A549 (cell line): ENCODE data around the gene FRYL. TPM values are rescaled to one million over a fixed set of nuclear protein-coding genes. Genes with fewer than 3 reads are reported as not detected.

Source experiments
- ATAC-seq, 2 experiments: fragments of 200-7000 bp in 1 of 2; fragments of >200 bp in 1 of 2; cut with Nextera tagmentation in 1 of 2; cut with Tn5 transposase in 1 of 2; 3 replicates each; pipeline versions ENCODE4 v1.8.0 to v1.9.1; 2018 to 2020; ENCODE audit warnings: mild to moderate bottlenecking in 1 of 2, moderate library complexity in 1 of 2
- CTCF ChIA-PET: fragments of 300-600 bp; sonication (Branson Sonifier 250); formaldehyde crosslinking; extraction: SDS; loops from one replicate; lab custom pipeline; 2021; ENCODE audit warnings: antibody characterized with exemption, inconsistent platforms; lab: Yijun Ruan, JAX
- POLR2A ChIA-PET: fragments of 350-600 bp; formaldehyde crosslinking; extraction: SDS; loops from one replicate; lab custom pipeline; 2021; ENCODE audit warnings: antibody characterized with exemption, inconsistent platforms; lab: Yijun Ruan, JAX
- DNase-seq, 2 experiments: peaks; one replicate each; pipeline versions ENCODE4 v3.0.0 to v3.0.0-alpha.2; 2011 to 2016; ENCODE audit warnings: low read depth in 1 of 2, low spot score in 1 of 2
- FAIRE-seq: peaks from 2 replicates; lab custom pipeline; 2011; peaks lifted over from hg19 to GRCh38; lab: Jason Lieb, UNC
- H3K27ac ChIP-seq, 2 experiments: fragments of >200 bp; sonication (Bioruptor Twin); formaldehyde crosslinking; 3 replicates each; pipeline ENCODE4 v1.5.1; 2016 to 2017
- H3K4me1 ChIP-seq: fragments of >200 bp; sonication (Bioruptor Twin); formaldehyde crosslinking; 3 replicates; pipeline ENCODE4 v1.6.1; 2016
- H3K4me2 ChIP-seq: fragments of >200 bp; sonication (Bioruptor Twin); formaldehyde crosslinking; 3 replicates; pipeline ENCODE4 v1.6.1; 2016
- H3K4me3 ChIP-seq: fragments of >200 bp; sonication (Bioruptor Twin); formaldehyde crosslinking; 3 replicates; pipeline ENCODE4 v1.5.1; 2016
- H3K9me3 ChIP-seq: fragments of >200 bp; sonication (Bioruptor Twin); formaldehyde crosslinking; 3 replicates; pipeline ENCODE4 v1.6.1; 2016
- CEBPB ChIP-seq, 2 experiments: fragments of >200 bp in 1 of 2; sonication (Bioruptor Twin) in 1 of 2; formaldehyde crosslinking in 1 of 2; IDR thresholded peaks; 2 replicates each; pipeline ENCODE4 v1.6.1; 2012 to 2016
- EP300 ChIP-seq, 2 experiments: fragments of >200 bp; sonication (Bioruptor Twin); formaldehyde crosslinking; IDR thresholded peaks; 2 replicates in 1 of 2; 3 replicates in 1 of 2; pipeline ENCODE4 v1.6.1; 2016 to 2017
- ESRRA ChIP-seq: fragments of 150-350 bp; IDR thresholded peaks from 2 replicates; pipeline ENCODE4 v1.6.1; 2014; ENCODE audit warnings: mild to moderate bottlenecking, low read length, borderline replicate concordance
- FOSB ChIP-seq: fragments of 250-450 bp; sonication (Bioruptor Pico); IDR thresholded peaks from 2 replicates; pipeline ENCODE4 v1.5.0; 2020; ENCODE audit warnings: mild to moderate bottlenecking, moderate library complexity
- FOSL2 ChIP-seq, 2 experiments: fragments of 450-650 bp in 1 of 2; fragments of >200 bp in 1 of 2; sonication (Bioruptor Twin) in 1 of 2; formaldehyde crosslinking; IDR thresholded peaks; 2 replicates each; pipeline versions ENCODE4 v1.5.0 to v1.6.1; 2016 to 2020; ENCODE audit warnings: mild to moderate bottlenecking in 1 of 2, moderate library complexity in 1 of 2
- FOXS1 ChIP-seq: fragments of 250-450 bp; sonication (Bioruptor Pico); IDR thresholded peaks from 2 replicates; pipeline ENCODE4 v1.5.0; 2020; ENCODE audit warnings: mild to moderate bottlenecking, moderate library complexity
- HDAC2 ChIP-seq: fragments of 200-600 bp; sonication (generic); IDR thresholded peaks from 2 replicates; pipeline ENCODE4 v1.6.1; 2016
- HOXA7 ChIP-seq: fragments of 250-450 bp; sonication (Bioruptor Pico); IDR thresholded peaks from 2 replicates; pipeline ENCODE4 v1.5.0; 2020; ENCODE audit warnings: mild to moderate bottlenecking, moderate library complexity
- HOXB5 ChIP-seq: fragments of 250-450 bp; sonication (Bioruptor Pico); IDR thresholded peaks from 2 replicates; pipeline ENCODE4 v1.5.0; 2020; ENCODE audit warnings: mild to moderate bottlenecking, moderate library complexity
- JUNB ChIP-seq: fragments of >200 bp; sonication (Bioruptor Twin); formaldehyde crosslinking; IDR thresholded peaks from 2 replicates; pipeline ENCODE4 v1.6.1; 2016
- KDM1A ChIP-seq: fragments of 200-600 bp; sonication (generic); IDR thresholded peaks from 2 replicates; pipeline ENCODE4 v1.6.1; 2016; ENCODE audit warnings: low read depth, mild to moderate bottlenecking
- KDM5A ChIP-seq: fragments of 200-600 bp; sonication (generic); IDR thresholded peaks from 2 replicates; pipeline ENCODE4 v1.6.1; 2016; ENCODE audit warnings: antibody characterized with exemption, mild to moderate bottlenecking
- MAZ ChIP-seq: fragments of 150-350 bp; IDR thresholded peaks from 2 replicates; pipeline ENCODE4 v1.6.1; 2014; ENCODE audit warnings: antibody characterized with exemption, low read depth, low read length, borderline replicate concordance
- PHF8 ChIP-seq: fragments of 200-600 bp; sonication (generic); IDR thresholded peaks from 2 replicates; pipeline ENCODE4 v1.6.1; 2016; ENCODE audit warnings: low read depth, mild to moderate bottlenecking, antibody characterized with exemption, moderate library complexity, borderline replicate concordance
- RAD21 ChIP-seq, 2 experiments: fragments of >200 bp in 1 of 2; sonication (Bioruptor Twin) in 1 of 2; formaldehyde crosslinking in 1 of 2; IDR thresholded peaks in 1 of 2; conservative IDR thresholded peaks in 1 of 2; 2 replicates in 1 of 2; 3 replicates in 1 of 2; pipeline ENCODE4 v1.6.1; 2012 to 2018; ENCODE audit warnings: inconsistent platforms in 1 of 2
- RARB ChIP-seq: fragments of 250-450 bp; sonication (Bioruptor Pico); IDR thresholded peaks from 2 replicates; pipeline ENCODE4 v1.8.0; 2021; ENCODE audit warnings: mild to moderate bottlenecking, moderate library complexity
- RCOR1 ChIP-seq: fragments of 150-350 bp; IDR thresholded peaks from 2 replicates; pipeline ENCODE4 v1.6.1; 2014; ENCODE audit warnings: antibody characterized with exemption, low read length, low read depth
- WGBS: methylation state at CpG from one replicate; pipeline ENCODE4 v1.1.6; 2017; ENCODE audit errors: missing lambda C conversion rate; 5-methylcytosine and 5-hydroxymethylcytosine counted together
- polyA plus RNA-seq, 4 experiments: library from polyadenylated mRNA; depleted of rRNA in 3 of 4; stranded (reverse); fragments of >200 nt; fragmentation: RNase III in 1 of 4; extraction: RNeasy Plus Mini Kit Qiagen cat#74134 plus additional on column Dnase treatment in 1 of 4; gene quantifications; 2 replicates in 3 of 4; 3 replicates in 1 of 4; pipeline ENCODE4 v1.2.3, GENCODE V29; 2011 to 2017
- TF ChIP-seq, protein P1 (sequence below): fragments of 150-350 bp; IDR thresholded peaks from 2 replicates; pipeline ENCODE4 v1.6.1; 2014; ENCODE audit warnings: low read depth, mild to moderate bottlenecking, low read length
- TF ChIP-seq, protein P2 (sequence below): fragments of 250-450 bp; sonication (Bioruptor Pico); IDR thresholded peaks from 2 replicates; pipeline ENCODE4 v1.5.0; 2020; ENCODE audit warnings: low read depth, mild to moderate bottlenecking, moderate library complexity
- TF ChIP-seq, protein P3 (sequence below): fragments of >200 bp; sonication (Bioruptor Twin); formaldehyde crosslinking; IDR thresholded peaks from 3 replicates; pipeline ENCODE4 v1.5.1; 2016
- TF ChIP-seq, protein P4 (sequence below): fragments of >200 bp; sonication (Bioruptor Twin); formaldehyde crosslinking; IDR thresholded peaks from 3 replicates; pipeline ENCODE4 v1.6.1; 2016

Gene FRYL
- polyA plus RNA-seq, 2 of the 4 experiments (the other 2 are of a cell fraction) = 7.1 to 21.1 TPM

DNA sequence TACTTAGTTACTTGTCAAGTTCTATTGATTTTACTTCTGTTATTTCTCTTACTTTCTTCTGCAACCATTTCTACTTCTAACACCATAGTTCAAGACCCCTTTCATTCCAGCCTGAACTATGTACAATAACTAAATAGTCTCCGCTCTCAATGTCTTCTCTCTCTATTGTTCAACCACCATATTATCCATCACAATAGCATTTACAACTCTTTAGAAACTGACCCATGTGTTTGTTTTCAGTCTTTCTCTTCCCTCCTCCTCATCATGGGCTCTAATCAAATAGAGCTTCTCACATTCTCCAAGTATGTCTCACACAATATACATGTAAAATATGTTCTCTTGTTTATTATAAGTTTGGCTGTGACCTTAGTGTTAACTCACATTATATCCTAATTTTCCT lies 146.4 kb downstream of the FRYL start:
- Histone ChIP-seq H3K4me3 (no peak overlapping the region), H3K4me1 (peaks cover 16% of the 10 kb centered on the region; the same call in 2 of the 3 replicates), H3K9me3 (no peaks in the 10 kb centered on the region), H3K27ac (no peak overlapping the region), H3K4me2 (no peak overlapping the region)
- no peak for DNase-seq
- POLR2A ChIA-PET = no interaction called here
- CTCF ChIA-PET = no interaction called here
- TF ChIP-seq, protein P1, sequence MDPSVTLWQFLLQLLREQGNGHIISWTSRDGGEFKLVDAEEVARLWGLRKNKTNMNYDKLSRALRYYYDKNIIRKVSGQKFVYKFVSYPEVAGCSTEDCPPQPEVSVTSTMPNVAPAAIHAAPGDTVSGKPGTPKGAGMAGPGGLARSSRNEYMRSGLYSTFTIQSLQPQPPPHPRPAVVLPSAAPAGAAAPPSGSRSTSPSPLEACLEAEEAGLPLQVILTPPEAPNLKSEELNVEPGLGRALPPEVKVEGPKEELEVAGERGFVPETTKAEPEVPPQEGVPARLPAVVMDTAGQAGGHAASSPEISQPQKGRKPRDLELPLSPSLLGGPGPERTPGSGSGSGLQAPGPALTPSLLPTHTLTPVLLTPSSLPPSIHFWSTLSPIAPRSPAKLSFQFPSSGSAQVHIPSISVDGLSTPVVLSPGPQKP = no peak
- TF ChIP-seq JUNB (no peak), HOXB5 (CRISPR knock-in tag) (no peak), ESRRA (no peak)
- 88% methylated on average over 1 of the region's 1 CpG for whole genome bisulfite sequencing
- no peak for FAIRE-seq
- ATAC-seq = no peak

DNA sequence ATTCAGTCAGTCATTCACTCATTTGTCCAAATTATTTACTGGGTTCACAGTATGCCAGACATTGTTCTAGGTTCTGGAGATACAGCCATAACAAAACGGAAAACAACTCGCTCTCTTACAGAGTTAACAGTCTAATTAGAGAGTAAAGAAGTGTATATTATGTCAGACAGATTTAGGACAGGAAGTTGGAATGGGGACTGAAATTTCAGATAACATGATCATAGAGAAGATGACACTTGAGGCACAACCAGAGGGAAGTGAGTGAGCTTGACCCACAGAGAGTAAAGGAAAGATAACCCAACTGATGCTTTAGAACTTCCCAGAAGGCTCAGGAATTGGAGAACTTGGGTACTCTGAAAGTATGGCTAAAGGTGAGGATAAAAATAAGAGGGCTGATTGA lies 150.6 kb downstream of the FRYL start:
- no peak for DNase-seq
- 88% methylated on average over 2 of the region's 2 CpGs for WGBS
- ChIA-PET CTCF (no interaction called here), POLR2A (no interaction called here)
- Histone ChIP-seq H3K9me3 (no peaks in the 10 kb centered on the region), H3K27ac (no peak overlapping the region), H3K4me1 (0 out of 3 replicates have a peak, but pooled peaks cover 2% of the 10 kb centered on the region), H3K4me3 (no peak overlapping the region), H3K4me2 (no peak overlapping the region)
- no peak for ATAC-seq
- TF ChIP-seq RCOR1 (no peak), FOSB (CRISPR knock-in tag) (no peak), MAZ (no peak), RAD21 (conservative IDR thresholded peaks at IDR 0.05 in 1 of 2, IDR thresholded peaks at IDR 0.05 in 1 of 2) (no peak), EP300 (IDR thresholded peaks at IDR 0.05) (no peak), FOXS1 (no peak), KDM1A (no peak)
- TF ChIP-seq, protein P2, sequence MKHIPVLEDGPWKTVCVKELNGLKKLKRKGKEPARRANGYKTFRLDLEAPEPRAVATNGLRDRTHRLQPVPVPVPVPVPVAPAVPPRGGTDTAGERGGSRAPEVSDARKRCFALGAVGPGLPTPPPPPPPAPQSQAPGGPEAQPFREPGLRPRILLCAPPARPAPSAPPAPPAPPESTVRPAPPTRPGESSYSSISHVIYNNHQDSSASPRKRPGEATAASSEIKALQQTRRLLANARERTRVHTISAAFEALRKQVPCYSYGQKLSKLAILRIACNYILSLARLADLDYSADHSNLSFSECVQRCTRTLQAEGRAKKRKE (CRISPR knock-in tag) = no peak
- FAIRE-seq = no peak

DNA sequence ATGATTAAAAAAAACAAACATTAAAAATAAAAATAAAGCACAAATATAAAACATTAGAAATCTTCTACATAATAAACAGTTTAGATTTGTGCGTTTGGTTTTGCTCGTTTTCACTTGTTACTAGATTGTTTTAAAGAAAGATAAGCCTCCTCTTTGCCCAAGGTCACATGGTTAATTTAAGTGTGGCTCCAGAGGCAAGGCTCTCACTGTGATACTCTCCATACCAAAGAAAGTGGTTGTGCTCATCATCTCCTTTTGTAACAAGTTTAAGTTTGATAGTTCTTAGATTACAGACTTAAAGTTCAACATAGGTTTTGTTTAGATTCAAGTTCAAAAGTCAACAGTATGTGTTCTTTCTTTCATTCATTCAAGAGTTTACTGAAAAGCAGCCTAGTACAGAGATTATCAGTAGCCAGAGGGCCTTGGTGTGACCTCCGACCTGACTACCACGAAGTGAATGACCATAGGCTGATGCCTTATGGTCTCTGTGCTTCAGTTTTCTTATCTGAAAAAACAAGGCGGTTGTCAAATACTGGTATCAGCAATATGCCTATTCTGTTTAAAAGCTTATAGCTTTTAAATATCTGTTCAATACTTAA lies 156.8 kb downstream of the FRYL start:
- FAIRE-seq = no peak
- ChIA-PET CTCF (no interaction called here), POLR2A (no interaction called here)
- no peak for DNase-seq
- Histone ChIP-seq H3K4me1 (no peaks in the 10 kb centered on the region), H3K4me3 (no peak overlapping the region), H3K9me3 (no peaks in the 10 kb centered on the region)
- TF ChIP-seq CEBPB (IDR thresholded peaks at IDR 0.05) (no peak), PHF8 (no peak), KDM1A (no peak), RCOR1 (no peak), HOXA7 (no peak), HDAC2 (no peak), FOSL2 (IDR thresholded peaks at IDR 0.05) (no peak), FOSL2 (CRISPR knock-in tag; IDR thresholded peaks at IDR 0.05) (no peak), RARB (CRISPR knock-in tag) (no peak), KDM5A (no peak)
- TF ChIP-seq, protein P3, sequence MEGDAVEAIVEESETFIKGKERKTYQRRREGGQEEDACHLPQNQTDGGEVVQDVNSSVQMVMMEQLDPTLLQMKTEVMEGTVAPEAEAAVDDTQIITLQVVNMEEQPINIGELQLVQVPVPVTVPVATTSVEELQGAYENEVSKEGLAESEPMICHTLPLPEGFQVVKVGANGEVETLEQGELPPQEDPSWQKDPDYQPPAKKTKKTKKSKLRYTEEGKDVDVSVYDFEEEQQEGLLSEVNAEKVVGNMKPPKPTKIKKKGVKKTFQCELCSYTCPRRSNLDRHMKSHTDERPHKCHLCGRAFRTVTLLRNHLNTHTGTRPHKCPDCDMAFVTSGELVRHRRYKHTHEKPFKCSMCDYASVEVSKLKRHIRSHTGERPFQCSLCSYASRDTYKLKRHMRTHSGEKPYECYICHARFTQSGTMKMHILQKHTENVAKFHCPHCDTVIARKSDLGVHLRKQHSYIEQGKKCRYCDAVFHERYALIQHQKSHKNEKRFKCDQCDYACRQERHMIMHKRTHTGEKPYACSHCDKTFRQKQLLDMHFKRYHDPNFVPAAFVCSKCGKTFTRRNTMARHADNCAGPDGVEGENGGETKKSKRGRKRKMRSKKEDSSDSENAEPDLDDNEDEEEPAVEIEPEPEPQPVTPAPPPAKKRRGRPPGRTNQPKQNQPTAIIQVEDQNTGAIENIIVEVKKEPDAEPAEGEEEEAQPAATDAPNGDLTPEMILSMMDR = no peak
- TF ChIP-seq, protein P4, sequence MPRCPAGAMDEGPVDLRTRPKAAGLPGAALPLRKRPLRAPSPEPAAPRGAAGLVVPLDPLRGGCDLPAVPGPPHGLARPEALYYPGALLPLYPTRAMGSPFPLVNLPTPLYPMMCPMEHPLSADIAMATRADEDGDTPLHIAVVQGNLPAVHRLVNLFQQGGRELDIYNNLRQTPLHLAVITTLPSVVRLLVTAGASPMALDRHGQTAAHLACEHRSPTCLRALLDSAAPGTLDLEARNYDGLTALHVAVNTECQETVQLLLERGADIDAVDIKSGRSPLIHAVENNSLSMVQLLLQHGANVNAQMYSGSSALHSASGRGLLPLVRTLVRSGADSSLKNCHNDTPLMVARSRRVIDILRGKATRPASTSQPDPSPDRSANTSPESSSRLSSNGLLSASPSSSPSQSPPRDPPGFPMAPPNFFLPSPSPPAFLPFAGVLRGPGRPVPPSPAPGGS = no peak
- TF ChIP-seq, all 56 proteins: peak for 0
- WGBS = 85% methylated on average over 5 of the region's 5 CpGs
- H3K4me2 ChIP-seq = no peak overlapping the region
- no peak overlapping the region for H3K27ac ChIP-seq
- ATAC-seq = no peak
